Fibroblast of skin of right biceps (primary cell): ENCODE data around the gene CRIM1.

Source experiments
- DNase-seq: peaks from one replicate; pipeline ENCODE4 v3.0.0-alpha.2; 2013

The CRIM1 gene

DNA sequence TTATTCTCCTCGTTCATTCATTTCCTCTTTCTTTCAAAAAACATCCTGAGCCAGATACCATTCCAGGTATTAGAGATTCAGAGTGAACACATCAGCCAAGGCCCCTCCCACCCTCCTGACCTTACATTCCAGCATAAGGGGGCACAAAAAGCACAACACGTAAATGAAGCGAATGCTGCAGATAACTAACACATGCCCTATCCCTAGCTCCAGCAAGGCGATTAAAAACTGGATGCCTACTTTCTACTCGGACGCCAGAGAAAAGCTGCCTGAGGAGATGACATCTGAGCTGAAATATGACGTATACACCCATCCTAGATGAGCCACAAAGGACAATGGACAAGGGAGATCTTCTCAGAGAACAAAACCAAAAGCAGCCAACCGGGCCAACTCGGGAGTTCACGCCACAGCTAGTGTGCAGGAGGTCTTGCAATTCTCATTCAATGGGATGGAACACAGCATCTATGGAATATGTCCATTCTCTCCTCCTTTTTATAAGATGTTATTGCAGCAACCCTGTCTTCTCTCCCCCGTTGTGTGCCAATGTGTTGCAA is 208.9 kb downstream of the CRIM1 start:
- no peak for DNase-seq

DNA sequence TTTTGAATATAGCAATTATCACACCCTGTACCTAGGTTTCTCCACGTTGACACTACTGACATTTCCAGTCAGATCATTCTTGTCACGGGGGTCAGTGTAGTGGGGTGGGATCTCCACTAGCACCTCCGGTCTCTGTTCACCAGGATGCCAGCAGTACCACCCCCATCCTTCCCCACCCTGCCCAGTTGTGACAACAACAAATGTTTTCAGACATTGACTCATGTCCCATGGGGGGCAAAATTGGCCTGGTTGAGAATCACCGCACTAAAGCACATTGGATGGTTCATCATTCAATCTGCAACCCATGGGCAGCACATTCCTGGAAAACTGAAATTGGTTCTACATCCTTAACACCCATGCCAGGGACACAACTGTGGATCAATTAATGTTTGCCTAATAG is 210.1 kb downstream of the CRIM1 start:
- DNase-seq, result no peak

DNA sequence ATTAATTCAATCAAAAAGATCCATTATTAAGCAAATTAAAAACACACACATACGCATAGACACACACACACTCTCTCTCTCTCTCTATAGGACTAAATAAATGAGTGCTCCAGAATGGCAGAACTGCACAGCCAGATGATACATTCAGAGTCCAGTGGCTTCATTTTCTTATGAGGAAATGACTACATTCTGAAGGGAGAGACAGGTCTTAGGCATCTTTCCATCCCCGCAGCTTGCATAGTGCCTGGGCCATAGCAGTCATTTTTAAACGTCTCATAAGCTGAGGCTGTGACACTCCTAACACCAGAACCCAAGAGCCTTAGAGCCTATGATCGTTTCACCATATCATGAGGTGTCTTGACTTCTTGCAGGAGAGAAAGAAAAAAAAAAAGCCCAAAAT is 211.3 kb downstream of the CRIM1 start:
- no peak for DNase-seq

DNA sequence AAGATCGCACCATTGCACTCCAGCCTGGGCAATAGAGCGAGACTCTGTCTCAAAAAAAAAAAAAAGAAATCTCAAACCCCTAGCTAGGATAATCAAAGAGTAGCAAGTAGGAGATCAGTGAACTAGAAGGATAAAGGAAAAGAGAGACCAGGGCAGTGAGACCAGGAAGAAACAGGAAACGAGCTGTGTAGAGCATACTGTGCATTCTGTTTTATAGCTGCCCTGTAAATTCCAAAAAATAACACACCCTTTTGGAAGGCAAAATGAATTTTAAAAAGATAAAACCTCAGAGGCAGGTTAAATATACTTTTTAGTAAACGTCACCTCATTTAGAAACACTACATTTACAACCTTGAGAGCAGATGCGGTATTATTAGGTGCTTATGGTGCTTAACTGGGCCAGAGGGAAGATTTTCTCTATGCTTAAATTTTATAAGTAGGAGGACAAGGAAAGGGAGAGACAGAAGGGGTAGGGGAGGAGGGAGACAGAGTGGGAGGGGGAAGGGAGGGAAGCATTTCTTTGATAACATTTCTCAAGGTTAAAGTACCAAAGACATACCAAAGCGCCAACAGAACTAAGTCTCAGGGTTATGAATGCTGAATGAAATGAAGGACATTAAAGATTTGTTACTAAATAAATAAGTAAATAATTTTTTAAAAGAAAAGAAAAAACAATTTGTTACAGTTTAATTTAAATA is 212.3 kb downstream of the CRIM1 start:
- no peak for DNase-seq

DNA sequence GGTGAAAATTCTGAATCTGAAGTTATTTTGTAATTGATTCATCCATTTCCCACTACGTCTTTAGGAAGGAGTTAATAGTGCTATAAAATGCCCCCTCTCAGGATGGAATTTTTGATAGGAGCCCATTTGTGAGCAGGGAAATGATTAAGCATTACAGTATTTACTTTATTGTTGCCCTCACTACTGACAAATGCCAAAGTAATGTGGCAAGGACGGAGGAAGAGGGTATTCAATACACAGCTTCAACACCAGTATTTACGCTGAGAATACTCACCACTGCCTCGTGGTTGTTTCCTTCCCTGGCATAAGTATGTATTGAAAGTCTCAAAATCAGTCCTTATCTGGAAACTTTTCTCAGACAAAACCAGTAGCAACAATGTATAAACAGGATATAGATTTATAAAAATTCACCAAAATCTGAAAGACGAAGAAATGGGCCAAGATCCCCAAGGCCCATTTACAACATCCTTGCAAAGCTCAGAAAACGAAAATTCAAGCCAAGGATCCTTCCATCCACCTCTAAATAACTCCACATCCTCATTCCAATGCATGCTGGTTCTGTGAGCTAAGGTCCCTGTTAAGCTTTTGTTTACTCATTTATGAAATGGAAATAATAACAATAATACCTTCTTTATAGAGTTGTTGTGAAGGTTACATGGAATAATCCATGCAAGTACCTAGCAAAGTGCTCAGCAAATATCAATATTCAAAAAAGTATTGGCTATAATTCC is 213.1 kb downstream of the CRIM1 start:
- DNase-seq, result peak; percentile 81

DNA sequence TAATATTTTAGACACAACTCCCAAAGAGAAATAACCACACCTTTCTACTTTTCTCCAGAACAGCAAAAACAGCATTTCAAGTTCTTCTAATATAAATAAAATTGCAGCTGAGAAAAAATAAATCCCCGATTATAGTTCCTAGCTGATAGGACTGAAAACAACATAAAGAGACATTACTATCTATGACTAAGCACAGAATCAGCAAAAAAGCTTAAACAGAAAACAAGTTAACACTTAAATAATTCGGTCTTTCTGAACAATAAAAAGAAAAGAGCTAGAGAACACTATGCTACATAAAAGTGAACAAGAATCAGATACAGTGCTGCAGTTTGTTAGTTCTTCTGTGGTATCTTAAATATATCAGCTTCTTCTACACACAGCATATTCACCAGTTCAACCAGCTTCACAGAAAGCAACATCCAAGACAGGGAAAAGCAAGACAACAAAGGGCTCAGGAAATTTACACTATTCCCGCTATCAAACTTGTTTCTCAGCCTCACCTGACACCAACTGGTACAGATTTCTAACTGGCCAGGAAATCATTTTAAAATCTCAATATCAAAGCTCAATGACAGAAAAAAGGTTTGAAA is 213.8 kb downstream of the CRIM1 start:
- DNase-seq, result no peak

DNA sequence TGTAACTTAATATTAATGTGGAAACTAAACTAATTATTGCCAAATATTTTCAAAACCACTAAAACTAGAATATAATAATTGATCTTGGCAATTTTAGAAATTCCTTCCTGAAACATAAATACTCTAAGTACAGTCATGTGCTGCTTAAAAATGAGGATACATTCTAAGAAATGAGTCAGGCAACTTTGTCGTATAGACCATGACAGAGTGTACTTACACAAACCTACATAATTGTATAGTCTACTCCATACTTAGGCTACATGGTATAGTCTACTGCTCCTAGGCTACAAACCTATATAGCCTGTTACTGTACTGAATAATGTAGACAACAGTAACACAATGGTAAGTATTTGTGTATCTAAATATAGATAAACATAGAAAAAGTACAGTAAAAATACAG is 214.8 kb downstream of the CRIM1 start:
- DNase-seq, result peak; percentile 75

DNA sequence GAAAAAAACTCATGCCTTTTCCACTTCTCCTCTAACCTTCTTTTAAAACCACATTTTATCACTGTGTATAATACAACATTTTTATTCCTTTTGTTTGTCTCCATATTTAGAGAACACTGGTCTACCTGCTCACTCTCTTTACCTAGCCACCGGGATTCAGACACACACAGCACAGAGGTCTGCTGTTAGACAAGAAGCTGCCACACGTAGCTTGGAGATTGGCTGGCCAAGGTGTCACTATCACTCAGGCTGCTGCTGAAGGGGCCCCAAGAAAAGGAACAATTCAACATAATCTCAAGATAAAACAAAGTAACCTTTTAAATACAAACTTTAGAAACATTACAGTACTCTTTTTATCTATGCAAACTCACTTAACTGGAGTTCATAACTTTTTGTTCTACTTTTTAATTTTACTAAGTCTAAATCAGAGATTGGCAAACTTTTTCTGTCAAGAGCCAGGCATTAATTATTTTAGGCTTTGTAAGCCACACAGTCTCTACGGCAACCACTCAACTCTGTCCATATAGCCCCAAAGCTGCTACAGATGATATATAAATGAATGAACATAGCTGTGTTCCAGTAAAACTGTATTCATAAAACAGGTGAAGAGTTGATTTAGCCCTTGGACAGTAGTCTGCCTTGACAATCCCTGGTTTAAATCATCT is 216.6 kb downstream of the CRIM1 start:
- DNase-seq, result no peak

DNA sequence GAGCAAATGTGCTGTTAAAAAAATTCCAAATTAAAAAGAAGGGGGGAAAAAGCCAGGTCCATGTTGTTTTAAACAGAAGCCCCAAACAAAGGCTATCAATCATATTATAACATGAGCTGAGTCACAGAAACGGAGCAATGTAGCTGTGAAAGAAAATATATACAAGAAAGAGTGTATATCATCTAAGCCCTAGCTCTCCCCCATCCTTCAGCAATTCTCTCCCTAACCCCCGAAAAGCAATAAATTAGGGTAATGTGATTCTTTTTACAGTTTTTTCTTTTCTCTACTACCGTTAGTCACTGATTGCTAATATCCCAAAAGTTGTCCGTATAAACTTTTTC is 217.1 kb downstream of the CRIM1 start:
- peak; percentile 65 for DNase-seq

DNA sequence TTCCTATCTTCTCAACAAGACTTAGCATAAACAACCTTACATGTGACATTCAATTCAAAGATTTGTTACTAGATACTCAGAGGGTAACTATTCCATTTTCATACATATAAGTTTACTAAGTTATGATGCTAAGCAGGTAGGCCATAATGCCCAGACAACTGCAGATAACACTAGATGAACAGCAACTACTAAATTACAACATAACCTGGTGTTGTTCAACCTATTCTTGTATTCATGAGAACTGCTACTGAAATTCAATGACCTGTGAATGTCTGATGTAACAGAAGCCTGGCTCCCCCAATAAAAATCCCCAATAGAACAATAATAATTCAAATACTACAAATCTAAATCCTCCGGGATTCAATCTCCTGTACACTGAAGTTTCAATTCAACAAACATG is 217.6 kb downstream of the CRIM1 start:
- no peak for DNase-seq

DNA sequence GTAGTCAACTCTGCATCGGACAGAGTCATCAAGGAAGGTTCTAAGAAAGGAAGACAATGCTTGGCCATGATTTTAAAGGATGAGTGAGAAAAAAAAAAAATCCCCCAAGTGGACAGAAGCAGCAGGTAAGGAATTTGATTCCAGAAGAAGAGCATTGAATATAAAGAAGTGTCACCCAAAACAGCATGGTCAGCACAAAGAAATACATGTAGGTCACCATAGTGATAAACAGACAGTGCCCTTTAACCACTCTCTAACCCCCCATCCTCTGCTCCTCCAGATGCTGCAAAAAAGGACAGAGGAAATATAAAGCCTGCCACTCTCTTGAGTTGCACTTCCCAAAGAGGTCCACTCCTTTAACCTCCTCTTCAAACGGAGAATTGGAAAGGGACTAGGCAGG is 219.0 kb downstream of the CRIM1 start:
- no peak for DNase-seq

DNA sequence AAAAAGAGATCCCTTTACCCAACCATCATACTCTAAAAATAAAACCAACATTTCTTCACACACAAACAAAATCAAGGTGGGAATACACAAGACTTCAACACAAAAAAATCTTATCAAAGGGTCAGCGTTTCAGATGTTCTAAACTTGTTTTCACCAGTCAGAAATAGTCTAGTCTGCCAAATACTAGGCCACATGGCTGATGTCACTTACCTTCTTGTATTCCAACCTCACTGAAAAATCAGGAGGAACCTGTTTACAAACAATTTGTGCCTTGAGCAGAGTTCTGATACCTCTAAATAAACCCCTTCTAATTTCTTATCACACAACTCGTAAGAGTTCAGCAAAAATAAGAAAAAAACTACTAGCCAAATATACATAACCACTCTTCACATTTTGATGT is 222.3 kb downstream of the CRIM1 start:
- no peak for DNase-seq

DNA sequence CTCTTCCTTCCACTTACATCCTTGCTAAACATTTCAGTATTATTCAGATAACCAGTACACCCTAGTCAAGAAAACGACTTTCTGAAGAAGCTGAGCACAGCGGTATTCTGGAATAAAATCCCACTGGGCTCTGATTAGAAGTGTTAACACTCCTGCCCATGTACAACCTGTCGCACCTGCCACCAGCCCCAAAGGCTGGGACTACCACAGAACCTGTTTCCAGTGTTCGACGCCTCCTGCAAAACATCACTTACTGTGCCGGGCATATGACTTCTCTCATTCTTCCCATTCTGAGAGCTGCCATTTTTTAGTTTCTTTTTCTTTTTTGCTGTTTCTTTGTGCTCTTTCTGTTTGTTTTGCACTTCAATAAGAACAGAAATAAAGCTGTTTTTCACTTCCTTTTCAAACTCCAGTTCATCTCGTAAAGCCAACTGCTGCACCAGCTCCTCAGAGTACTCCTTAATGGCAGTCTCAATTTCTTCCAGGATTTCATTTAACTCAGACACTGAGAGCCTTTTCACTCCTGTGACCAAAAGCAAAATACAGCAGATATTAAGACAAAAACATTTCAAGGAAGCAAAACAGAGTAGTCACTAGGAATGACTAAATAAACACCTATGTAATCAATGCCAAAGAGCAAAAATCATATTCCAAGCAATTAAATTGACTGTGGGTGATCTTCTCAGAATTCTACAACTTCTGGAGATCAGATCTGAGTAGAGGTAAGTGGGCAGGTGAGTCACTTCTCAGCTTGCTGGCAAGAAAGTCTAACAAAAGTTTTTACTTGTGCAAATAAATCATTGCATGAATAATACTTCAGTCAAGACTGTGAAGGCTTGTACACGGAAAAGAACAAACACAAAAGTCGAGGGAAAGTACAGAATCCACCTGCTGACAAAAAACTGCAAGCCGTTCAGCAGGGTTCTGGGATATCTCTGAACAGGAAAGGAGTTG is 223.0 kb downstream of the CRIM1 start:
- DNase-seq, result no peak

DNA sequence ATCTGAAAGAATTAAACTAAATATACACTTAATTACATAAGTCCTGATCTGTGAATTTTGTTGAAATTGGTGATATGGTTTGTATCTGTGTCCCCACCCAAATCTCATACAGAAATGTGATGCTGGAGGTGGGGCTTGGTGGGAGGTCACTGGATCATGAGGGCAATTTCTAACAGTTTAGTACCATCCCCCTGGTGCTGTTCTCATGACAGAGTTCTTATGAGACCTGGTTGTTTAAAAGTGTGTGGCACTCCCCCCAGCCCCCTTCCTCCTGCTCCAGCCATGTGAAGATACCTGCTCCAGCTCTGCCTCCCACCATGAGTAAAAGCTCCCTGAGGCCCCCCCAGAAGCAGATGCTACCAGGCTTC is 223.7 kb downstream of the CRIM1 start:
- no peak for DNase-seq

DNA sequence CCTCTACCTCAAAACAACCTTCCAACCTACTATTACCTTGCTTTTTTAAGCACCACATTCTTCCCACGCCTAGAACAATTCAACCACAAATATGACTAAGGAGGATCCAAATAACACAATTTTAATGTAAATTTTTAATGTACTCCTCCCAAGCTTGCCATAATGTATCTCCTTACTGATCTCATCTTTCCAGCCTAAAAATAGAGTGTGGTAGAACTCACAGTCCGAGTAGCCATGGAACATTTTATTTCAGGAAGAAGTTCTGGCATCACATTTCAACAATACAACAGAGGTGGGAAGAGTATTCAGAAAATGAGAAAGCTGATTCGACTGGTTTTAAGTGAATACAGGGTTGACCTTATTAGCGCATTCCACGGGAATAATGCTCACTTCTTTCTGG is 227.0 kb downstream of the CRIM1 start:
- DNase-seq, result no peak

DNA sequence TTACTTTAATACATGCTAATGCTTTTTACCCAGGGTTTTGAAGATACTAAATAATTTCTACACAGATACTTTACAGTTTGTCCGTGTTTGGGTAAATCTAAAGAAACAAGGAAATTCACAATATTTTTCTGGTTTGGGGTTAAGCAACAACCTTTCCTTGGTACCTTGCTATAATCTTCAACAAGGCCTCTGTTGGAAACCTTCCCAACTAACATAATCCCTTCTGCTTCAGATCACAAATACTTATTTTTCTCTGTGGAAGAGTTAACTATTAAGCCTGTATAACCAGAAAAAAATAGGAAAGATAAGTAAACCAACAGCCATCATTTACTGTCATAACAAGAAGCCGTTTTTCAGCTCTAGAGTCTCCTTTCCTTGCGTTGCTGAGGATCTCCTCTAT is 227.4 kb downstream of the CRIM1 start:
- no peak for DNase-seq

DNA sequence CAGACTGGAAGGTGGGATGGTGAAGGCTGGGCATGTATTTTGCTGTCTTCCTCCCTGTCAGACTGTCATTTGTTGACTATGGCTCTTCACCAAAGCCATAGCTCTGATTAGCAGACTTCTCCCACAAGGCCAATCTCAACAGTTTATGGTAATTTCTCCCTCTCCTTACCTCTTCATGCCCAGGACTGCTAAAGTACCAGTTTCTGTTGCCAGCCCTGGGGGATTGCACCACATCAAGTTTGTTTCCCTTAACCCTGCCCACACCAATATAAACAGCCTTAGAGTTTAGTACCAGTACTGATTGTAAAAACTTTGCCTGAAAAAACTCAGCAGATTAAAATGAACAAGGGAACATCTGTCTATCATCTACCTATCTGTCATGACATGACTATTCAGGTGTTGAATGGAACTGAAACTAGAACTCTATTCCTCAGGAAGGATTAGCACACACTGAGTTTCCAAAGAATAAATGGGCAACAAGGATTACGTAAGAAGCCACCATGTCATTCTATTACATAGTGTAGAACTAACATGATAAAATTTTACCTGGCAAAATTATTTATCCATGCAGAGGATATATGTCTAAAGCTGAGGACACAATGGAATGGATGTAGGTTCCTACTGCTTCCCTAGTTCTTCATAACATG is 228.7 kb downstream of the CRIM1 start:
- no peak for DNase-seq

DNA sequence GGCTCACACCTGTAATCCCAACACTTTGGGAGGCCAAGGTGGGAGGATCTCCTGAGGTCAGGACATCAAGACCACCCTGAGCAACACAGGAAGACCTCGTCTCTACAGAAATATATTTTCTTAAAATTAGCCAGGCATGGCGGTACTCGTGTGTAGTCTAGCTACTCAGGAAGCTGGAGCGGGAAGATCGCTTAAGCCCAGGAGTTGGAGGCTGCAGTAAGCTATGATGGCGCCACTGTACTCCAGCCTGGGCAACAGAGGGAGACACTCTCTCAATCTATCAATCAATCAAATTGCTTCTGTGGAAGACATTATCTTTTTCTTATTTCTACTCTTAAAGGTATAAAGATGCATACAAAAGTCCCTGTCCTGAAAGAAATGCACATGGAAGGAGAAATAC is 231.1 kb downstream of the CRIM1 start:
- no peak for DNase-seq

DNA sequence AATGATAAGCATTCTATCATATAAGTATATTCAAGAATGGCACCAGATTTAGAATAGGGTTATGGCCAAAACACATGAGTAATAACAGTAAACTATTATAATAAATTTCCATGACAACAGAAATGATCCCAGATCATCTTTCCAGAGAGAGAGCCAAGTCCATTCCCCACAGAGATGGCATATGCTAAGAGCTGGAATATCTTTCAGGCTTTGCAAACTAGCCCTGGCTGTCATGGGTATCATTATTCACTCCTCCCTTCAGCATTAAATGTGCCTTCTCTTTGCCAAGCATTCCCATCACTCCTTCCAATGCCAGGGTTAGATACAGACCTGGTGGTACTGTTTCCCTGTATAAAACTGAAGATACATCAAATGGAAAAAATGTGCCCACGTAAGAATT is 231.5 kb downstream of the CRIM1 start:
- no peak for DNase-seq

DNA sequence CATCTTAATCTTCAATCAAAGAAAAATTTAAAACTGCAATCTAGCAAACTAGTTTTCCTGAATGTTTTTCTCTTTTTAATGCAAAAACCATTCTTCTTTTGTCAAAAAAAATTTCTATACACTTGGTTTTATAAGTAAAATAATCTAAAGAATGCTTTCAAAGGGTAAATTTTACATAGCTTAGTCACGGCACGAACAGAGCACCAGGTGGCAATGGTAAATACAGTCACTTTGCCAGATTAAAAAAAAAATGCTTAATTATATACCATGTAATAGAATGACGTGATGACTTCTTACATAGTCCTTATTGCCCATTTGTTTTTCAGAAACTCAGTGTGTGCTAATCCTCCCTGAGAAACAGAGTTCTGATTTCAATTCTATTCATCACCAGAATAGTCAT is 232.0 kb downstream of the CRIM1 start:
- no peak for DNase-seq

DNA sequence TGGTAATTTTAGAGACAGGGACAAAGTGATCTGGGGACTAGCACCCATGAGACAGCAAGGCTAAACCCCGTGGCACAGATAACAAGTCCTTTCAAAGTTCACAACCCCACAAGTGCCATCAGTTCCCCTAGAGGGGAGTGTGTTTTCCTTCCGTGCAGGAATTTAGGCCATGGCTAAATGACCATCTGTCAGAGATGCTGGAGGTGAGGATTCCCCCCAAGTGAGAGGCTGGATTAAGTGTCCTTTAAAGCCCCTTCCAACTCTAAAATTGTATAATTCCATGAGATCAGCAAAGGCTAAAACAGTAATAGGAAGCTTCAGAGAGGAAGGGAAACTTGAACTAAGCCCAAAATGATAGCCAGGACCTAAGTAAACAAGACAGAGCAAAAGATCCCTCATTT is 233.7 kb downstream of the CRIM1 start:
- no peak for DNase-seq

DNA sequence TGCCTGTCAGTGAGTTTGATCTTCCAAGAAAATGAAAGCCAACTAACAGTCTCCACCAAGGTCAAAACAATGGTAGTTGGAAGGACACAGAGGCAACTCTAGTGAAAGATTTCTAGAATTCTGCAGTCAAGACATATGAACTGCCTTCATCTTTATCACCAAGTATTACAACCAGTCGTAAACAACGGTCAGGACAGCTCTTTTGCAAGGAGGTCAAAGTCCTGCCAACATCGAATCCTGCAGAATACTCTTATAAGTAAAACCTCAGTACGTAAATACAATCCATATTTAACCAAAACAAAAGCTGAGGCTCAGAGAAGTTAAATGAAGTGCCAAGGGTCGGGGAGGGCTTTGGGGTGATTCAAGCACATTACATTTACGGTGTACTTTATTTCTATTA is 239.3 kb downstream of the CRIM1 start:
- DNase-seq, result no peak
